A549 (cell line): ENCODE results near the gene JAG2. TPM values are rescaled to one million over a fixed set of nuclear protein-coding genes. Genes with fewer than 3 reads are reported as not detected.

Experiments
- ATAC-seq, 2 experiments: fragments of 200-7000 bp in 1 of 2; fragments of >200 bp in 1 of 2; cut with Nextera tagmentation in 1 of 2; cut with Tn5 transposase in 1 of 2; 3 replicates each; pipeline versions ENCODE4 v1.8.0 to v1.9.1; 2018 to 2020; ENCODE audit warnings: mild to moderate bottlenecking in 1 of 2, moderate library complexity in 1 of 2
- CTCF ChIA-PET: fragments of 300-600 bp; sonication (Branson Sonifier 250); formaldehyde crosslinking; extraction: SDS; loops from one replicate; lab custom pipeline; 2021; ENCODE audit warnings: antibody characterized with exemption, inconsistent platforms; lab: Yijun Ruan, JAX
- POLR2A ChIA-PET: fragments of 350-600 bp; formaldehyde crosslinking; extraction: SDS; loops from one replicate; lab custom pipeline; 2021; ENCODE audit warnings: antibody characterized with exemption, inconsistent platforms; lab: Yijun Ruan, JAX
- DNase-seq, 2 experiments: peaks; one replicate each; pipeline versions ENCODE4 v3.0.0 to v3.0.0-alpha.2; 2011 to 2016; ENCODE audit warnings: low read depth in 1 of 2, low spot score in 1 of 2
- FAIRE-seq: peaks from 2 replicates; lab custom pipeline; 2011; peaks lifted over from hg19 to GRCh38; lab: Jason Lieb, UNC
- H3K27ac ChIP-seq, 2 experiments: fragments of >200 bp; sonication (Bioruptor Twin); formaldehyde crosslinking; 3 replicates each; pipeline ENCODE4 v1.5.1; 2016 to 2017
- H3K4me1 ChIP-seq: fragments of >200 bp; sonication (Bioruptor Twin); formaldehyde crosslinking; 3 replicates; pipeline ENCODE4 v1.6.1; 2016
- H3K4me2 ChIP-seq: fragments of >200 bp; sonication (Bioruptor Twin); formaldehyde crosslinking; 3 replicates; pipeline ENCODE4 v1.6.1; 2016
- H3K4me3 ChIP-seq: fragments of >200 bp; sonication (Bioruptor Twin); formaldehyde crosslinking; 3 replicates; pipeline ENCODE4 v1.5.1; 2016
- H3K9me3 ChIP-seq: fragments of >200 bp; sonication (Bioruptor Twin); formaldehyde crosslinking; 3 replicates; pipeline ENCODE4 v1.6.1; 2016
- CBX2 ChIP-seq: fragments of 200-600 bp; sonication (generic); IDR thresholded peaks from 2 replicates; pipeline ENCODE4 v1.6.1; 2016; ENCODE audit warnings: low read depth, mild to moderate bottlenecking, borderline replicate concordance
- CBX8 ChIP-seq: fragments of 200-600 bp; sonication (generic); IDR thresholded peaks from 2 replicates; pipeline ENCODE4 v1.6.1; 2016
- CHD2 ChIP-seq: fragments of 150-350 bp; IDR thresholded peaks from 2 replicates; pipeline ENCODE4 v1.6.1; 2014; ENCODE audit warnings: low read length; ENCODE audit not compliant: partially characterized antibody
- EHMT2 ChIP-seq: fragments of 200-600 bp; sonication (generic); IDR thresholded peaks from 2 replicates; pipeline ENCODE4 v1.6.1; 2016; ENCODE audit warnings: antibody characterized with exemption, low read depth, mild to moderate bottlenecking, moderate library complexity
- ESRRA ChIP-seq: fragments of 150-350 bp; IDR thresholded peaks from 2 replicates; pipeline ENCODE4 v1.6.1; 2014; ENCODE audit warnings: mild to moderate bottlenecking, low read length, borderline replicate concordance
- FOSL2 ChIP-seq, 2 experiments: fragments of 450-650 bp in 1 of 2; fragments of >200 bp in 1 of 2; sonication (Bioruptor Twin) in 1 of 2; formaldehyde crosslinking; IDR thresholded peaks; 2 replicates each; pipeline versions ENCODE4 v1.5.0 to v1.6.1; 2016 to 2020; ENCODE audit warnings: mild to moderate bottlenecking in 1 of 2, moderate library complexity in 1 of 2
- GATA3 ChIP-seq: IDR thresholded peaks from 2 replicates; pipeline ENCODE4 v1.6.1; 2012; ENCODE audit warnings: borderline replicate concordance
- HOXB5 ChIP-seq: fragments of 250-450 bp; sonication (Bioruptor Pico); IDR thresholded peaks from 2 replicates; pipeline ENCODE4 v1.5.0; 2020; ENCODE audit warnings: mild to moderate bottlenecking, moderate library complexity
- JUNB ChIP-seq: fragments of >200 bp; sonication (Bioruptor Twin); formaldehyde crosslinking; IDR thresholded peaks from 2 replicates; pipeline ENCODE4 v1.6.1; 2016
- PHF8 ChIP-seq: fragments of 200-600 bp; sonication (generic); IDR thresholded peaks from 2 replicates; pipeline ENCODE4 v1.6.1; 2016; ENCODE audit warnings: low read depth, mild to moderate bottlenecking, antibody characterized with exemption, moderate library complexity, borderline replicate concordance
- TFCP2L1 ChIP-seq: fragments of 250-450 bp; sonication (Bioruptor Pico); IDR thresholded peaks from 2 replicates; pipeline ENCODE4 v1.5.0; 2021; ENCODE audit warnings: mild to moderate bottlenecking
- ZFP36 ChIP-seq: fragments of 450-650 bp; IDR thresholded peaks from 2 replicates; pipeline ENCODE4 v1.6.1; 2014; ENCODE audit warnings: borderline replicate concordance; ENCODE audit not compliant: partially characterized antibody
- WGBS: methylation state at CpG from one replicate; pipeline ENCODE4 v1.1.6; 2017; ENCODE audit errors: missing lambda C conversion rate; 5-methylcytosine and 5-hydroxymethylcytosine counted together
- polyA plus RNA-seq, 4 experiments: library from polyadenylated mRNA; depleted of rRNA in 3 of 4; stranded (reverse); fragments of >200 nt; fragmentation: RNase III in 1 of 4; extraction: RNeasy Plus Mini Kit Qiagen cat#74134 plus additional on column Dnase treatment in 1 of 4; gene quantifications; 2 replicates in 3 of 4; 3 replicates in 1 of 4; pipeline ENCODE4 v1.2.3, GENCODE V29; 2011 to 2017
- TF ChIP-seq, protein P1 (sequence below): fragments of 250-450 bp; sonication (Bioruptor Pico); IDR thresholded peaks from 2 replicates; pipeline ENCODE4 v1.5.0; 2020; ENCODE audit warnings: low read depth, mild to moderate bottlenecking, moderate library complexity
- TF ChIP-seq, protein P2 (sequence below): fragments of >200 bp; sonication (Bioruptor Twin); formaldehyde crosslinking; IDR thresholded peaks from 3 replicates; pipeline ENCODE4 v1.5.1; 2016
- TF ChIP-seq, protein P3 (sequence below): fragments of 200-600 bp; sonication (generic); IDR thresholded peaks from 2 replicates; pipeline ENCODE4 v1.6.1; 2016; ENCODE audit warnings: antibody characterized with exemption, mild to moderate bottlenecking, moderate library complexity
- TF ChIP-seq, protein P4 (sequence below): fragments of >200 bp; sonication (Bioruptor Twin); formaldehyde crosslinking; IDR thresholded peaks from 2 replicates; pipeline ENCODE4 v1.6.1; 2016
- TF ChIP-seq, protein P5 (sequence below): IDR thresholded peaks from 2 replicates; pipeline ENCODE4 v1.6.1; 2012
- TF ChIP-seq, protein P6 (sequence below): fragments of 450-650 bp; IDR thresholded peaks from 2 replicates; pipeline ENCODE4 v1.6.1; 2014; ENCODE audit warnings: antibody characterized with exemption
- TF ChIP-seq, protein P7 (sequence below): IDR thresholded peaks from 2 replicates; pipeline ENCODE4 v1.6.1; 2012; ENCODE audit warnings: low read depth, borderline replicate concordance

JAG2 gene
- polyA plus RNA-seq, 2 of the 4 experiments (the other 2 are of a cell fraction) = 5.9 to 20.4 TPM

DNA sequence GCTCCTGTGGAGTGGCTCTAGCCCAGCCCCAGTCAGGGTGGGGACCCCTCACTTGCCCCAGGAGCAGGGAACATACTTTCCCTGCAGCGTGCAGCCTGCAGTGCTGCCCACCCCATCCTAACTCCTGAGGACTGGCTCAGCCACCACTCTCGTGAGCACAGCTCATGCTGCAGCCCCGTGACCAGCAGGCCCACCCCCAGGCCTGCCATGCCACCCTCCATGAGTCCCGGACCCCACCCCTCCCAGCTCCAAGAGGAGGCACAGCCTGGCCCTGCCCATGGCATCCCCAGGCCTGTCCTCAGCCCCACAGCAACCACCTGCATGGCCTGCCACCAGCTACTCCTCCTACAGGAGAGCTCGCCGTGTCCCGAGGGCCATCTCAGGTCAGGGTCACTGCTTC, 3.9 kb upstream of the JAG2 start:
- no peak for DNase-seq
- no peak for FAIRE-seq
- no peak for ATAC-seq
- Histone ChIP-seq H3K4me2 (no peak overlapping the region), H3K9me3 (no peaks in the 10 kb centered on the region), H3K4me1 (peaks cover 13% of the 10 kb centered on the region), H3K4me3 (no peak overlapping the region), H3K27ac (no peak overlapping the region)
- ChIA-PET CTCF (interaction anchor here (1.0 to 15.2 kb wide), 3 partner anchors 7 to 84 kb away, joined by 3 to 132 read pairs (median 45); partner anchors contain the start of gene NUDT14), POLR2A (no interaction called here)
- TF ChIP-seq, protein P1, sequence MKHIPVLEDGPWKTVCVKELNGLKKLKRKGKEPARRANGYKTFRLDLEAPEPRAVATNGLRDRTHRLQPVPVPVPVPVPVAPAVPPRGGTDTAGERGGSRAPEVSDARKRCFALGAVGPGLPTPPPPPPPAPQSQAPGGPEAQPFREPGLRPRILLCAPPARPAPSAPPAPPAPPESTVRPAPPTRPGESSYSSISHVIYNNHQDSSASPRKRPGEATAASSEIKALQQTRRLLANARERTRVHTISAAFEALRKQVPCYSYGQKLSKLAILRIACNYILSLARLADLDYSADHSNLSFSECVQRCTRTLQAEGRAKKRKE (CRISPR knock-in tag) = no peak
- TF ChIP-seq CHD2 (no peak), ZFP36 (no peak), FOSL2 (IDR thresholded peaks at IDR 0.05) (no peak), FOSL2 (CRISPR knock-in tag; IDR thresholded peaks at IDR 0.05) (no peak), CBX8 (no peak), TFCP2L1 (no peak), JUNB (no peak), HOXB5 (CRISPR knock-in tag) (no peak), EHMT2 (no peak), GATA3 (no peak), CBX2 (no peak), PHF8 (no peak), ESRRA (no peak)
- TF ChIP-seq, protein P2, sequence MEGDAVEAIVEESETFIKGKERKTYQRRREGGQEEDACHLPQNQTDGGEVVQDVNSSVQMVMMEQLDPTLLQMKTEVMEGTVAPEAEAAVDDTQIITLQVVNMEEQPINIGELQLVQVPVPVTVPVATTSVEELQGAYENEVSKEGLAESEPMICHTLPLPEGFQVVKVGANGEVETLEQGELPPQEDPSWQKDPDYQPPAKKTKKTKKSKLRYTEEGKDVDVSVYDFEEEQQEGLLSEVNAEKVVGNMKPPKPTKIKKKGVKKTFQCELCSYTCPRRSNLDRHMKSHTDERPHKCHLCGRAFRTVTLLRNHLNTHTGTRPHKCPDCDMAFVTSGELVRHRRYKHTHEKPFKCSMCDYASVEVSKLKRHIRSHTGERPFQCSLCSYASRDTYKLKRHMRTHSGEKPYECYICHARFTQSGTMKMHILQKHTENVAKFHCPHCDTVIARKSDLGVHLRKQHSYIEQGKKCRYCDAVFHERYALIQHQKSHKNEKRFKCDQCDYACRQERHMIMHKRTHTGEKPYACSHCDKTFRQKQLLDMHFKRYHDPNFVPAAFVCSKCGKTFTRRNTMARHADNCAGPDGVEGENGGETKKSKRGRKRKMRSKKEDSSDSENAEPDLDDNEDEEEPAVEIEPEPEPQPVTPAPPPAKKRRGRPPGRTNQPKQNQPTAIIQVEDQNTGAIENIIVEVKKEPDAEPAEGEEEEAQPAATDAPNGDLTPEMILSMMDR = no peak
- TF ChIP-seq, protein P3, sequence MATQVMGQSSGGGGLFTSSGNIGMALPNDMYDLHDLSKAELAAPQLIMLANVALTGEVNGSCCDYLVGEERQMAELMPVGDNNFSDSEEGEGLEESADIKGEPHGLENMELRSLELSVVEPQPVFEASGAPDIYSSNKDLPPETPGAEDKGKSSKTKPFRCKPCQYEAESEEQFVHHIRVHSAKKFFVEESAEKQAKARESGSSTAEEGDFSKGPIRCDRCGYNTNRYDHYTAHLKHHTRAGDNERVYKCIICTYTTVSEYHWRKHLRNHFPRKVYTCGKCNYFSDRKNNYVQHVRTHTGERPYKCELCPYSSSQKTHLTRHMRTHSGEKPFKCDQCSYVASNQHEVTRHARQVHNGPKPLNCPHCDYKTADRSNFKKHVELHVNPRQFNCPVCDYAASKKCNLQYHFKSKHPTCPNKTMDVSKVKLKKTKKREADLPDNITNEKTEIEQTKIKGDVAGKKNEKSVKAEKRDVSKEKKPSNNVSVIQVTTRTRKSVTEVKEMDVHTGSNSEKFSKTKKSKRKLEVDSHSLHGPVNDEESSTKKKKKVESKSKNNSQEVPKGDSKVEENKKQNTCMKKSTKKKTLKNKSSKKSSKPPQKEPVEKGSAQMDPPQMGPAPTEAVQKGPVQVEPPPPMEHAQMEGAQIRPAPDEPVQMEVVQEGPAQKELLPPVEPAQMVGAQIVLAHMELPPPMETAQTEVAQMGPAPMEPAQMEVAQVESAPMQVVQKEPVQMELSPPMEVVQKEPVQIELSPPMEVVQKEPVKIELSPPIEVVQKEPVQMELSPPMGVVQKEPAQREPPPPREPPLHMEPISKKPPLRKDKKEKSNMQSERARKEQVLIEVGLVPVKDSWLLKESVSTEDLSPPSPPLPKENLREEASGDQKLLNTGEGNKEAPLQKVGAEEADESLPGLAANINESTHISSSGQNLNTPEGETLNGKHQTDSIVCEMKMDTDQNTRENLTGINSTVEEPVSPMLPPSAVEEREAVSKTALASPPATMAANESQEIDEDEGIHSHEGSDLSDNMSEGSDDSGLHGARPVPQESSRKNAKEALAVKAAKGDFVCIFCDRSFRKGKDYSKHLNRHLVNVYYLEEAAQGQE = no peak
- TF ChIP-seq, protein P4, sequence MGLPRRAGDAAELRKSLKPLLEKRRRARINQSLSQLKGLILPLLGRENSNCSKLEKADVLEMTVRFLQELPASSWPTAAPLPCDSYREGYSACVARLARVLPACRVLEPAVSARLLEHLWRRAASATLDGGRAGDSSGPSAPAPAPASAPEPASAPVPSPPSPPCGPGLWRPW = no peak
- TF ChIP-seq, protein P5, sequence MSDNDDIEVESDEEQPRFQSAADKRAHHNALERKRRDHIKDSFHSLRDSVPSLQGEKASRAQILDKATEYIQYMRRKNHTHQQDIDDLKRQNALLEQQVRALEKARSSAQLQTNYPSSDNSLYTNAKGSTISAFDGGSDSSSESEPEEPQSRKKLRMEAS = no peak
- TF ChIP-seq, protein P6, sequence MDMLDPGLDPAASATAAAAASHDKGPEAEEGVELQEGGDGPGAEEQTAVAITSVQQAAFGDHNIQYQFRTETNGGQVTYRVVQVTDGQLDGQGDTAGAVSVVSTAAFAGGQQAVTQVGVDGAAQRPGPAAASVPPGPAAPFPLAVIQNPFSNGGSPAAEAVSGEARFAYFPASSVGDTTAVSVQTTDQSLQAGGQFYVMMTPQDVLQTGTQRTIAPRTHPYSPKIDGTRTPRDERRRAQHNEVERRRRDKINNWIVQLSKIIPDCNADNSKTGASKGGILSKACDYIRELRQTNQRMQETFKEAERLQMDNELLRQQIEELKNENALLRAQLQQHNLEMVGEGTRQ = no peak
- TF ChIP-seq, protein P7, sequence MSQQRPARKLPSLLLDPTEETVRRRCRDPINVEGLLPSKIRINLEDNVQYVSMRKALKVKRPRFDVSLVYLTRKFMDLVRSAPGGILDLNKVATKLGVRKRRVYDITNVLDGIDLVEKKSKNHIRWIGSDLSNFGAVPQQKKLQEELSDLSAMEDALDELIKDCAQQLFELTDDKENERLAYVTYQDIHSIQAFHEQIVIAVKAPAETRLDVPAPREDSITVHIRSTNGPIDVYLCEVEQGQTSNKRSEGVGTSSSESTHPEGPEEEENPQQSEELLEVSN = no peak
- 89% methylated on average over 3 of the region's 7 CpGs for WGBS
